COLO668 (cell line): ENCODE results near the gene RFESD.

Experiments used
- DNase-seq: peaks from one replicate; lab custom pipeline; 2025; ENCODE audit not compliant: unreplicated experiment; lab: John Stamatoyannopoulos, UW

RFESD gene

DNA sequence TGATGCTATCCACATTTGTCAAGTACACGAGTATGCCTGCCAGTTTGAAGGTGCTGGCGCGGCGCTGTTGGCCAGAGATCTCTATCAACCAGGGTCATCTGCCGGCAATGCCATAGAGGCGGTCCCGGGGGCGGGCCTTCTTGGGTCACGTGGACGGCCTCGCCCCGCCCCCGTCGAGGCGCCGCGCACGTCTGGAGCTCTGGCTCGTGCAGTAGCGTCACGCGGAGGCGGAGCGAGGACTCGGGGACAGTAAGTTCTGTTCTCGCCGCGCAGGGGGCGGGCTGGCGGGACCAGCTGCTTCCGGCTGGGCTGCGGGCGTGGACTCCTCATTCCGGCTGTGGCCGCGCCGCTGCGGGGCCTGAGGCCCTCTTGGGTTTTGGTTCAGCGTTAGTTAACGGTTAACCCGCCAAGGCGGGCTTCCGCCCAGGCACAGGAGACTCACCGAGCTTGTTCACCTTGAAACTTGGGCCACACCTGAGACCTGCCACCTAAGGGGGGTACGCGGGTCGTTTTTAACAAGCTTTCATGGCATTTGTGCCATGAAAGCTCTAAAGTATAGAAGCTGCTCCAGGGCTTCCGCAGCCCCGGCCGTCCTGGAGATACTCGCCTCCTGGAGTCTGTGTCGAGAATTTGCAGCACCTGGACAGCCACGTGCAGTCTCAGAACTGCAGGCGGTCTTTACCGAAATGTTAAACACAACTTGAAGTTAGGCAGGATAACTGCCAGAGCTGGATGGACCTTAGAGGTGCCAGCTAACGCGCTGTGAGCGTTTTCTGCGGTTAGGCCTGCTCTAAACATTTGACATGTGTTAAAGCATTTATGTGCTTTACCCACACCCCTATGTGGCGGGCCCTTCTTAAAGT, at the start of gene RFESD:
TSS of gene RFESD (plus strand) at position 209 of the 863 bp plus-strand sequence. CDS start 5,495 bp downstream, outside the sequence.
- peak; percentile 97 for DNase-seq

DNA sequence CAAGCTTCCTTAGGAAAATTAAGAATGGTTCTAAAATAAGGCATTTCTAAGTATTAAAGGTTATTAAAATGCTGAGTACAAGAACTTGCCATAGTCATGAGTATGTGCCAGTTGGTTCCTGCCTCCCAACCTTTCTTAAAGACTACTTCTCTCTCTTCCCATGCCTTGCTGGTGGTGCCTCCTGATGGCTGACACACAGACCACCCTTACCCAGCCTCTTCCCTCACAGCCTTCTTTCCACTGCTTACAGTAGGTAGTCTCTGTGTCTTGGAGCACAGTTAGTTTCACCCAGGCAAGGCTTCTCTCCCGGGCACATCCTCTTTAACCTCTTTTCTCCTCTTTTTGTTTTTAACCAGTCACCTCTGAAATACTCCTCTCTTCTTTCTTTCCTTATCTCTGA, 47.3 kb upstream of the RFESD start:
- no peak for DNase-seq

DNA sequence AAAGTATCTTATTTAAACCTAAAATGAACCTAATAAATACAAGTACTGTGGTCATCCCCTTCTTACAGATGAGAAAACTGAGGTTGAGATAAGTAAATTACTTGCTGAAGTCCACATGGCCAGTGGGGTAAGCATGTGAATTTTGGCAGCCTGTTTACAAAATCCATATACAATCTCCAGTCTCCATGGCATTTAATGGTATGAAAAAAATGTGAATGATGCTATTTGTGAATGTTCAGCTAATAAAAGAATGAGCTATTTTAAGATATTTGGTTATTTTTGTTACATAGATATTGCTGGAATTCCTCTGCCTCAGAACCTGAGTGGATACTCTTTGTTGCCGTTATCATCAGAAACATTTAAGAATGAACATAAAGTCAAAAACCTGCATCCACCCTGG, 46.0 kb upstream of the RFESD start:
- no peak for DNase-seq

DNA sequence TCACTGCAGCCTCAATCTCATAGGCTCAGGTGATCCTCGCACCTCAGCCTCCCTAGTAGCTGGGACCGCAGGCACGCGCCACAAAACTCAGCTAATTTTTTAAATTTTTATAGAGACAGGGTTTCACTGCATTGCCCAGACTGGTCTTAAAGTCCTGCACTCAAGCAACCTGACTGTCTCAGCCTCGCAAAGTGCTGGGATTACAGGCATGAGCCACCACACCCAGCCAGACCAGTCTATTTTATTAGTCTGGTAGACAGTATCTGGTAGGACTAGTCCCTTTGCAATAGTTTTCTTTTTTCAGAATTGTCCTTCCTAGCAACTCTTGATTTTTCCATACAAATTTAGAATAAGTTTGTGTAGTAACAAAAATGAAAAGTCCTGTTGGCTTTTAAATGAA, 40.8 kb upstream of the RFESD start:
- no peak for DNase-seq

- DNase-seq = no peak
Observed at GRCh38 chr5:95606419-95606818, 40.2 kb upstream of the RFESD start.

- DNase-seq = no peak
Observed at GRCh38 chr5:95609711-95610110, 36.9 kb upstream of the RFESD start.

DNA sequence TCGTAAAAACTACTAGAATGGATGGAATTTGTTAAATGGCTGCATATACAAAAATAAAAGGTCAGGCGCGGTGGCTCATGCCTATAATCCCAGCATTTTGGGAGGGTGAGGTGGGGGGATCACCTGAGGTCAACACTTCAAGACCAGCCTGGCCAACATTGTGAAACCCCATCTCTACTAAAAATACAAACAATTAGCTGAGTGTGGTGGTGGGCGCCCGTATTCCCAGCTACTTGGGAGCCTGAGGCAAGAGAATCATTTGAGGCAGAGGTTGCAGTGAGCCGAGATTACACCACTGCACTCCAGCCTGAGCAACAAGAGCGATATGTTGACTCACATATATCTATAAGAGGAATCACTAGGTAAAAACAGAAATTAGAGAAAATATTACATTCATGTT, 36.0 kb upstream of the RFESD start:
- DNase-seq = no peak

- DNase-seq = no peak
Observed at GRCh38 chr5:95611396-95611795, 35.2 kb upstream of the RFESD start.

- DNase-seq = no peak
Observed at GRCh38 chr5:95613514-95613913, 33.1 kb upstream of the RFESD start.

DNA sequence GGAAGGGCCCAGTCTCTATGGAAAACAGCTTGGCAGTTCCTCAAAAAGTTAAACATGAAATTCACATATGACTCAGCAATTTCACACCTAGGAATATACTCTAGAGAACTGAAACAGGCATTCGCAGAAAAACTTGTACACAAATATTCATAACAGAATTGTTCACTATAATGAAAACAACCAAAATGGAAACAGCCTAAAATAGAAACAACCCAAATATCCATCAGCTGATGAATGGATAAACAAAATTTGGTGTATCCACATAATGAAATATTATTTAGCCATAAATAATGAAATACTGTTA, 31.5 kb upstream of the RFESD start:
- DNase-seq = no peak

DNA sequence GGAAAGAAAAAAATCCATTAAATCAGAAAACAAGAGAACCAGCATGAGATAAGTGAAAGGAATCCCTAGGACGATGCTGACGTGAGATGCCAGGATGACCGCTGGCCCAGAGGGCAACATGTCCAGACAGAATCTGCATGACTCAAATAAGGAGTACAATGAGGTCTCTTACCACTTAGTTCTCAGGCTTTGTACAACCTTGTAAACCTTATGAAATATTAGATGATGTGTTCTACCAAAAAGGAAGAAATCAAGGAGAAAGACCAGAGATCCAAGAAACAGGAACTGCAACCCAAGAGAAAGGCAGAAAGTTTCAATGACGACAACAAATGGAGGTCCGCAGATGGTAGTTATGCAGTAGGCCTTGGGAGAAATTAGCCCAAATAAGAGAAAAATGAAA, 29.5 kb upstream of the RFESD start:
- no peak for DNase-seq

GRCh38 chr5:95619096-95619495, 27.5 kb upstream of the RFESD start:
- DNase-seq = no peak

DNA sequence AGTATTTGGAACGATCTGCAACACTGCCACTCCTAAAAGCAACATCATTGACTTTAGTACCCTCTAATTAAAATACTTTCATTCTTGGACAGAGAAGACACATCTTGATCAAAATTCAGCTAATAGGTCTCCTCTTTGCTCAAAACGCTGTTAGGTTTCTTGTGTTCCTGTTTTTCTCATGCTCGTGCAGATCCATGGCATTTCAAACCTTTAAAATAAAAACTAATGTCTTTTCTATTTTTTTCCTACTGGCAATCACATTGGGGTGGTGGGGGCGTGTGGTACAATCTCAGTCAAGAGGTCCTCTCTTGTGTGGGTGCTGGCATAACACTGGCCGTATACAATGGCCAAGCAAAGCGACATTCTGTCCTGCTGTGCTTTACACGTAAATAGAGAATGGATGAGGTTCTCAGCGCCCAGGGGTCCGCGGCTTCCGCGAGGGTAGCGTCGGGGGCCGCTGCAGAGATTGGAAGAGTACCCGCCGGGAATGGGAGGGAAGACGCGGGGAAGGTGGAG, 27.0 kb upstream of the RFESD start:
- DNase-seq = peak; percentile 30

DNA sequence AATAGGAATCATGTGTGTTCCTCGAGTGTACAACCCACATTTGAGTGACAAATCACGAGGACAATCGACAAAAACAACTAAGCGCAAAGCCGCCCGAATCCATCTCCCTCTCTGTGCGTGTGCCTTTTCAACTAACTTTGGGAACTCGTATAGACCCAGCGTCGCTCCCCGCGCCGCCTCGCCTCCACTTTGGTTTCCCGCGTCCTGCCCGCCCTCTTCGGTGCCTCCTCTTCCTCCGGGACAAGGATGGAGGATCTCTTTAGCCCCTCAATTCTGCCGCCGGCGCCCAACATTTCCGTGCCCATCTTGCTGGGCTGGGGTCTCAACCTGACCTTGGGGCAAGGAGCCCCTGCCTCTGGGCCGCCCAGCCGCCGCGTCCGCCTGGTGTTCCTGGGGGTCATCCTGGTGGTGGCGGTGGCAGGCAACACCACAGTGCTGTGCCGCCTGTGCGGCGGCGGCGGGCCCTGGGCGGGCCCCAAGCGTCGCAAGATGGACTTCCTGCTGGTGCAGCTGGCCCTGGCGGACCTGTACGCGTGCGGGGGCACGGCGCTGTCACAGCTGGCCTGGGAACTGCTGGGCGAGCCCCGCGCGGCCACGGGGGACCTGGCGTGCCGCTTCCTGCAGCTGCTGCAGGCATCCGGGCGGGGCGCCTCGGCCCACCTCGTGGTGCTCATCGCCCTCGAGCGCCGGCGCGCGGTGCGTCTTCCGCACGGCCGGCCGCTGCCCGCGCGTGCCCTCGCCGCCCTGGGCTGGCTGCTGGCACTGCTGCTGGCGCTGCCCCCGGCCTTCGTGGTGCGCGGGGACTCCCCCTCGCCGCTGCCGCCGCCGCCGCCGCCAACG, 26.3 kb upstream of the RFESD start, which contains the start of gene GPR150:
TSS of gene GPR150 (plus strand) at position 58 of the 840 bp plus-strand sequence. CDS start at position 247, 189 bp downstream.
- peak; percentile 86 for DNase-seq

DNA sequence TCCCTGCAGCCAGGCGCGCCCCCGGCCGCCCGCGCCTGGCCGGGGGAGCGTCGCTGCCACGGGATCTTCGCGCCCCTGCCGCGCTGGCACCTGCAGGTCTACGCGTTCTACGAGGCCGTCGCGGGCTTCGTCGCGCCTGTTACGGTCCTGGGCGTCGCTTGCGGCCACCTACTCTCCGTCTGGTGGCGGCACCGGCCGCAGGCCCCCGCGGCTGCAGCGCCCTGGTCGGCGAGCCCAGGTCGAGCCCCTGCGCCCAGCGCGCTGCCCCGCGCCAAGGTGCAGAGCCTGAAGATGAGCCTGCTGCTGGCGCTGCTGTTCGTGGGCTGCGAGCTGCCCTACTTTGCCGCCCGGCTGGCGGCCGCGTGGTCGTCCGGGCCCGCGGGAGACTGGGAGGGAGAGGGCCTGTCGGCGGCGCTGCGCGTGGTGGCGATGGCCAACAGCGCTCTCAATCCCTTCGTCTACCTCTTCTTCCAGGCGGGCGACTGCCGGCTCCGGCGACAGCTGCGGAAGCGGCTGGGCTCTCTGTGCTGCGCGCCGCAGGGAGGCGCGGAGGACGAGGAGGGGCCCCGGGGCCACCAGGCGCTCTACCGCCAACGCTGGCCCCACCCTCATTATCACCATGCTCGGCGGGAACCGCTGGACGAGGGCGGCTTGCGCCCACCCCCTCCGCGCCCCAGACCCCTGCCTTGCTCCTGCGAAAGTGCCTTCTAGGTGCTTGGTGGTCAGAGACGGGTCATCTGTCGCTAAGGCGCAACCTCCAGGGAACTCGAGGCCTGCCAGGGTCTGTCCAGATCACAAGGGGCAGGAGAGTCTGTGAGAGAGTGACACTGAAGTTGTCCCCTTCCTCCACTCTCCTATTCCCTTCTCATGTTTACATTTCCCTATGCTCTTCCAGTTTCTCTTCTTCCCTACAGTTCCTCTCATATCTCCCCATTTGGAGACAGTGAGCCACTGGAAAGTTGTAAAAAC, 25.4 kb upstream of the RFESD start:
- DNase-seq = peak; percentile 76

GRCh38 chr5:95621839-95622629, 24.5 kb upstream of the RFESD start:
- no peak for DNase-seq

GRCh38 chr5:95623706-95624105, 22.9 kb upstream of the RFESD start:
- DNase-seq = no peak

DNA sequence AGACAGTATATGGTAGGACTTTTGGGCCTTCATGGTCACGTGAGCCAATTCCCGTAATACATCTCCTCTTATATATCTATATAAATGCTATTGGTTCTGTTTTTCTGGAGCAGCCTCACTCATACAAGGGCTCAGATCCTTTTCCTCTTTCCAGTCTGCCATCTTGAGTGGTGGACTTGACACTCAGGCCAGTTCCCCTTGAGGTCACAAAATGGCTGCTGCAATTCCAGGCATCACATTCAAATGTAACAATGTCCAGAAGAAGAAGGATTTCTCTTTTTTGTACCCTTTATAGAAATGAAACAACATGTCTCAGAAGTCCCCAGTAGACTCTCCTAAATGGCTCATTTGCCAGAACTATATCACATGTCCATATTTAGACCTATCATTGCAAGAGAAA, 22.2 kb upstream of the RFESD start:
- DNase-seq = no peak

GRCh38 chr5:95626701-95627100, 19.9 kb upstream of the RFESD start:
- no peak for DNase-seq
